ENCODE data around the gene LRRC56. TPM values are rescaled to one million over a fixed set of nuclear protein-coding genes. Genes with fewer than 3 reads are reported as not detected.
A peak's percentile ranks its signal among the peaks of the same experiment; 100 is the strongest.

The LRRC56 gene
- total and polyA plus RNA-seq, 9 of the 15 experiments (the other 6 are each of a cell fraction or from before 2014, with no cell fraction given), result 0.03 to 4.5 (median 1.0) TPM; not detected in 1

- Histone ChIP-seq H3K4me2 (ENCODE audit: insufficient read depth, low read length) (peak overlapping the region; percentile 77; the same call in 1 of the 2 replicates), H3K4me3 (peak overlapping the region; percentile 95; the same call in 1 of the 2 replicates), H3K27me3 (ENCODE audit: control insufficient read depth in 2 of 2, insufficient read depth in 2 of 2, low read length in 2 of 2) (no peaks in the 10 kb centered on the region), H3K36me3 (ENCODE audit: control insufficient read depth, insufficient read depth, low read length) (peaks cover 31% of the 10 kb centered on the region; the same call in 2 of the 3 replicates), H3K9ac (ENCODE audit: insufficient read depth in 1 of 2, low read depth in 2 of 2, low read length in 2 of 2) (peak overlapping the region; percentile 10 to 93; a peak in 3 of 4 replicates), H4K20me1 (replicated peaks; ENCODE audit: control insufficient read depth, insufficient read depth, low read length) (0 out of 2 replicates have a peak, but pooled peaks cover 5% of the 10 kb centered on the region), H3K79me2 (ENCODE audit: control insufficient read depth, insufficient read depth, low read length) (peaks cover 35% of the 10 kb centered on the region), H3K4me1 (replicated peaks in 1 of 2; ENCODE audit: control insufficient read depth in 2 of 2, insufficient read depth in 2 of 2, low read length in 2 of 2) (peaks cover 26 to 84% of the 10 kb centered on the region in 2 experiments), H2AFZ (ENCODE audit: low read depth, low read length) (no peak overlapping the region), H3K27ac (ENCODE audit: extremely low read depth, low read depth, low read length) (no peak overlapping the region), H3K9me1 (ENCODE audit: control insufficient read depth, insufficient read depth, low read length) (peaks cover 2% of the 10 kb centered on the region), H3K9me3 (replicated peaks; ENCODE audit: control insufficient read depth, insufficient read depth, low read depth, low read length) (no peaks in the 10 kb centered on the region)
- no peak for FAIRE-seq
- DNase-seq (ENCODE audit: extremely low read depth in 1 of 4, low spot score in 3 of 4), result no peak
- WGBS (ENCODE audit: insufficient coverage, low coverage, missing lambda C conversion rate), result 93% methylated on average over 27 of the region's 29 CpGs
- in situ Hi-C loops (cut with MboI) (no loop called here), intact Hi-C loops (cut with micrococcal nuclease) (loop anchor here (10.0 kb wide), 1 partner anchor 233 kb away; the partner anchor contains the start of genes CEND1 and SLC25A22)
- ATAC-seq, result no peak
- ChIA-PET CTCF (ENCODE audit: low intra/inter-chr PET ratio) (no interaction called here), POLR2A (interaction anchor here (0.5 kb wide), 1 partner anchor 16 kb away, joined by 4 read pairs; no protein-coding TSS in a partner anchor)
- BruUV-seq (replicated peaks), result TSS peak; percentile 49
- peak; percentile 36 for TF ChIP-seq FIP1L1 (IDR thresholded peaks at IDR 0.05; ENCODE audit: low read depth, low read length, poor library complexity, severe bottlenecking)
- no peak for TF ChIP-seq ETV6 (IDR thresholded peaks at IDR 0.05; ENCODE audit: borderline replicate concordance in 1 of 2, low read depth in 2 of 2, low read length in 1 of 2)
- no peak for TF ChIP-seq ETV6 (CRISPR knock-in tag; IDR thresholded peaks at IDR 0.05; ENCODE audit: borderline replicate concordance)
Observed at GRCh38 chr11:562046-562645, 24.8 kb downstream of the LRRC56 start.
